Right lung (tissue), 10 donors: ENCODE results near the gene DAZ4. TPM values are rescaled to one million over a fixed set of nuclear protein-coding genes. Genes with fewer than 3 reads are reported as not detected.
"Not testable (repeated sequence)": the region's sequence is repeated elsewhere in the genome, so short reads cannot be mapped to it uniquely, and the experiment has no call there.

Experiments used
- DNase-seq, 2 donors: peaks; one replicate each; pipeline ENCODE4 v3.0.0-alpha.2; 2013
- long read RNA-seq, 8 donors: transcript quantifications; one replicate each; lab custom pipeline, GENCODE V29; 2026
- polyA plus RNA-seq, 5 donors: library from polyadenylated mRNA; unstranded; fragments of 120-200 nt; gene quantifications; one replicate each; pipeline versions ENCODE4 v1.2.1 to v1.2.3, GENCODE V29; 2013; ENCODE audit warnings: inconsistent platforms in 1 of 5, low replicate concordance in 1 of 5; ENCODE audit not compliant: insufficient read length in 5 of 5, insufficient read depth in 1 of 5

DAZ4 gene
- polyA plus RNA-seq, result not detected
- long read RNA-seq, donor 1, result 0 reads
- long read RNA-seq, donor 2, result 0 reads
- long read RNA-seq, donor 3, result 0 reads
- long read RNA-seq, donor 4, result 0 reads
- long read RNA-seq, donor 5, result 0 reads
- long read RNA-seq, donor 6, result 0 reads
- long read RNA-seq, donor 7, result 0 reads
- long read RNA-seq, donor 8, result 0 reads

GRCh38 chrY:24833619-24834018 is at the start of gene DAZ4:
Gene DAZ4, plus strand, starts transcription at chrY:24833919. Its CDS starts 208 bp downstream, at chrY:24834127.
- DNase-seq, result not testable (repeated sequence)

- DNase-seq, result not testable (repeated sequence)
Observed at GRCh38 chrY:24813293-24813692, 20.4 kb upstream of the DAZ4 start, which contains the start of gene DAZ3. Gene DAZ3, minus strand, starts transcription at chrY:24813393. Its CDS starts 208 bp downstream, at chrY:24813185.

GRCh38 chrY:24821836-24822235 is 11.9 kb upstream of the DAZ4 start:
- not testable (repeated sequence) for DNase-seq

- not testable (repeated sequence) for DNase-seq
Observed at GRCh38 chrY:24824184-24824879, 9.4 kb upstream of the DAZ4 start.

GRCh38 chrY:24825069-24825468 is 8.7 kb upstream of the DAZ4 start:
- DNase-seq, result not testable (repeated sequence)

Other genes with a start within 250 kb of the DAZ4 start
- gene BPY2B, start 215.9 kb upstream of the DAZ4 start, polyA plus RNA-seq, result not detected
- not detected for gene DAZ3, start 20.5 kb upstream of the DAZ4 start, polyA plus RNA-seq
- not detected for gene BPY2C, start 218.2 kb downstream of the DAZ4 start, polyA plus RNA-seq